ENCODE results near the gene CELF6. TPM values are rescaled to one million over a fixed set of nuclear protein-coding genes. Genes with fewer than 3 reads are reported as not detected.

Gene CELF6
- total RNA-seq, 4 donors from 2014 or later = 0.31 to 0.82 (median 0.76) TPM; not detected in 1

GRCh38 chr15:72339777-72340177 is 19.8 kb upstream of the CELF6 start:
- TF ChIP-seq, protein P1, sequence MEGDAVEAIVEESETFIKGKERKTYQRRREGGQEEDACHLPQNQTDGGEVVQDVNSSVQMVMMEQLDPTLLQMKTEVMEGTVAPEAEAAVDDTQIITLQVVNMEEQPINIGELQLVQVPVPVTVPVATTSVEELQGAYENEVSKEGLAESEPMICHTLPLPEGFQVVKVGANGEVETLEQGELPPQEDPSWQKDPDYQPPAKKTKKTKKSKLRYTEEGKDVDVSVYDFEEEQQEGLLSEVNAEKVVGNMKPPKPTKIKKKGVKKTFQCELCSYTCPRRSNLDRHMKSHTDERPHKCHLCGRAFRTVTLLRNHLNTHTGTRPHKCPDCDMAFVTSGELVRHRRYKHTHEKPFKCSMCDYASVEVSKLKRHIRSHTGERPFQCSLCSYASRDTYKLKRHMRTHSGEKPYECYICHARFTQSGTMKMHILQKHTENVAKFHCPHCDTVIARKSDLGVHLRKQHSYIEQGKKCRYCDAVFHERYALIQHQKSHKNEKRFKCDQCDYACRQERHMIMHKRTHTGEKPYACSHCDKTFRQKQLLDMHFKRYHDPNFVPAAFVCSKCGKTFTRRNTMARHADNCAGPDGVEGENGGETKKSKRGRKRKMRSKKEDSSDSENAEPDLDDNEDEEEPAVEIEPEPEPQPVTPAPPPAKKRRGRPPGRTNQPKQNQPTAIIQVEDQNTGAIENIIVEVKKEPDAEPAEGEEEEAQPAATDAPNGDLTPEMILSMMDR (IDR thresholded peaks at IDR 0.05) = no peak
- TF ChIP-seq POLR2A (IDR thresholded peaks at IDR 0.05) = no peak

DNA sequence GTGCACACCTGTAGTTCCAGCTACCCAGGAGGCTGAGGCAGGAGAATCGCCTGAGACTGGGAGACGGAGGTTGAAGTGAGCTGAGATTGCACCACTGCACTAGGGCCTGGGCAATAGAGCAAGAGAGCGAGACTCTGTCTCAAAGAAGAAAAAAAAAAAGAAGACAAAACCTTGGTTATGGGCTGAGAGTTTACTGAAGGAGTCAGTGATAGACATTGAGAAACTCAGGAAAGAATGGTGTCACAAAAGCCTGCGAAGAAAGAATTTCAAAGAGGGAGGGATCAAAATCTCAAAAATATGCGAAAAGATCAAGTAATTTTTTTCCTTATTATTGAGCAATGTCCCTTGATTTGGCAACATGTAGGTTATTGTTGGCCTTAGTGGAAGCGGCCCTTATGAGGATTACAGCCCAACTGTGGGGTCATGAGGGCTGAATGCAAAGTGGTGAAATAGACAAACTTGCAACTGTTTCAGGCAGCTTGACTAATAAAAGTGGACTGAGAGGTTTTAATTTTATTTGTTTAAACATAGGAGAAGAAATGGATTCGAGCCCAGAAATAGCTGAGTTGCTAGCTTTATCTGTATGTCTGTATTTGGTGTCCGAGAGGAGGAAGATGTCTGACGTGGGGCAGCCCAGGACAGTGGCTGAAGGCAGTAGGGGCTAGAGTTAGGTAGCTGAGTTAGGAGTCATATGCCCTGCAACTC is 18.8 kb upstream of the CELF6 start:
- peaks cover 0 to 12% (median 0%) of the 10 kb centered on the region in 3 donors for H3K4me1 ChIP-seq
- H3K9me3 ChIP-seq = no peaks in the 10 kb centered on the region
- TF ChIP-seq, protein P1 (IDR thresholded peaks at IDR 0.05) = no peak
- no peak for TF ChIP-seq POLR2A (IDR thresholded peaks at IDR 0.05)
- intact Hi-C loops (cut with DNase I) = no loop called here
- peak overlapping the region; percentile 40 to 93 (median 76) for H3K27ac ChIP-seq
- no peak overlapping the region for H3K4me3 ChIP-seq
- peaks cover 0 to 25% (median 0%) of the 10 kb centered on the region in 3 donors for H3K36me3 ChIP-seq
- H3K27me3 ChIP-seq = no peaks in the 10 kb centered on the region
- DNase-seq = no peak
- 65 to 72% methylated on average over 9 of the region's 9 CpGs for WGBS, 2 donors

More at GRCh38 chr15:72339777-72340177, 19.8 kb upstream of the CELF6 start:
- Histone ChIP-seq H3K27ac (peak overlapping the region in 3 of 4 donors; percentile 41 to 85 (median 62)), H3K36me3 (peaks cover 0 to 36% (median 0%) of the 10 kb centered on the region in 3 donors), H3K9me3 (no peaks in the 10 kb centered on the region), H3K4me3 (no peak overlapping the region), H3K27me3 (no peaks in the 10 kb centered on the region), H3K4me1 (peaks cover 0 to 12% (median 0%) of the 10 kb centered on the region in 3 donors)
- intact Hi-C loops (cut with DNase I) = no loop called here
- no peak for DNase-seq
- WGBS, 2 donors = 20% methylated on average over 3 of the region's 3 CpGs

DNA sequence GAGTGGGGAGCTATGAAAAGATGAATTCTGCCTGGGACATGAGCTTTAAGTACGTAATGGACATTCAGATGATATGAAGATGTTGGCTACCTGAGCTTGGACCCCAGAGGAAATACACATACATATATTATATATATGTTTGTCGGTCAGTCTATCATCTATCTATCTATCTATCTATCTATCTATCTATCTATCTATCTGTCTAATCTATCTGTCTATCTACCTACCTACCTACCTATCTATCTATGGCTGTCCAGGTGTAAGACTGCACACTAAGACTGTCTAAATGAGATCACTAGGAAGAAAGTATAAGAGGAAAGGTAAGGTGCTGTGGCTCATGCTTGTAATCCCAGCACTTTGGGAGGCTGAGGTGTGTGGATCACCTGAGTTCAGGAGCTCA is 18.2 kb upstream of the CELF6 start:
- intact Hi-C loops (cut with DNase I) = no loop called here
- Histone ChIP-seq H3K9me3 (no peaks in the 10 kb centered on the region), H3K36me3 (peaks cover 0 to 19% (median 0%) of the 10 kb centered on the region in 3 donors), H3K27ac (peak overlapping the region in 3 of 4 donors; percentile 20 to 85 (median 75)), H3K27me3 (no peaks in the 10 kb centered on the region), H3K4me3 (no peak overlapping the region), H3K4me1 (peaks cover 0 to 12% (median 0%) of the 10 kb centered on the region in 3 donors)
- DNase-seq = no peak
- TF ChIP-seq POLR2A (IDR thresholded peaks at IDR 0.05) = no peak
- TF ChIP-seq, protein P1 (IDR thresholded peaks at IDR 0.05) = no peak
- WGBS, 2 donors = 94 to 96% methylated on average over 2 of the region's 2 CpGs

GRCh38 chr15:72334842-72335241 is 14.9 kb upstream of the CELF6 start:
- DNase-seq = no peak
- WGBS, 2 donors = 80 to 89% methylated on average over 2 of the region's 2 CpGs
- no peak overlapping the region for H3K27ac ChIP-seq
- intact Hi-C loops (cut with DNase I) = no loop called here
- peaks cover 0 to 6% (median 0%) of the 10 kb centered on the region in 3 donors for H3K4me1 ChIP-seq
- H3K9me3 ChIP-seq = no peaks in the 10 kb centered on the region
- no peak overlapping the region for H3K4me3 ChIP-seq
- H3K27me3 ChIP-seq = no peaks in the 10 kb centered on the region
- H3K36me3 ChIP-seq = peaks cover 0 to 11% (median 0%) of the 10 kb centered on the region in 3 donors
- TF ChIP-seq, protein P1 (IDR thresholded peaks at IDR 0.05) = no peak
- no peak for TF ChIP-seq POLR2A (IDR thresholded peaks at IDR 0.05)

GRCh38 chr15:72331021-72331420 is 11.1 kb upstream of the CELF6 start:
- H3K27ac ChIP-seq = no peak overlapping the region
- TF ChIP-seq POLR2A (IDR thresholded peaks at IDR 0.05) = no peak
- TF ChIP-seq, protein P1 (IDR thresholded peaks at IDR 0.05) = no peak
- H3K9me3 ChIP-seq = no peaks in the 10 kb centered on the region
- H3K27me3 ChIP-seq = no peaks in the 10 kb centered on the region
- intact Hi-C loops (cut with DNase I) = no loop called here
- H3K4me3 ChIP-seq = no peak overlapping the region
- no peaks in the 10 kb centered on the region for H3K4me1 ChIP-seq
- H3K36me3 ChIP-seq = peaks cover 0 to 17% (median 0%) of the 10 kb centered on the region in 3 donors
- WGBS, 2 donors = 80 to 94% methylated on average over 3 of the region's 3 CpGs
- DNase-seq = no peak

Measured in esophagus squamous epithelium (tissue), 5 donors.